ENCODE data around the gene MUC13. TPM values are rescaled to one million over a fixed set of nuclear protein-coding genes. Genes with fewer than 3 reads are reported as not detected.

Gene MUC13
- total and polyA plus RNA-seq, 9 of the 15 experiments (the other 6 are each of a cell fraction or from before 2014, with no cell fraction given), result 0.09 TPM; not detected in 8

- TF ChIP-seq RBM14 (IDR thresholded peaks at IDR 0.05; ENCODE audit: borderline replicate concordance, insufficient read depth, low read depth, low read length) (no peak), DDX20 (tag; IDR thresholded peaks at IDR 0.05; ENCODE audit: low read depth) (no peak), MIER1 (IDR thresholded peaks at IDR 0.05; ENCODE audit: low read depth) (no peak), EWSR1 (IDR thresholded peaks at IDR 0.05; ENCODE audit: borderline replicate concordance, low read depth, partially characterized antibody) (no peak), NCOA4 (IDR thresholded peaks at IDR 0.05; ENCODE audit: partially characterized antibody) (no peak), CTCFL (IDR thresholded peaks at IDR 0.05; ENCODE audit: borderline replicate concordance, insufficient read depth, low read depth, low read length, poor library complexity, severe bottlenecking) (no peak), HDAC6 (IDR thresholded peaks at IDR 0.05; ENCODE audit: low read depth, low read length) (no peak), TOE1 (IDR thresholded peaks at IDR 0.05; ENCODE audit: borderline replicate concordance) (no peak), TOE1 (CRISPR knock-in tag; IDR thresholded peaks at IDR 0.05; ENCODE audit: borderline replicate concordance, low read depth) (no peak), ARID1B (IDR thresholded peaks at IDR 0.05) (no peak), THRA (IDR thresholded peaks at IDR 0.05) (no peak), ZBTB11 (CRISPR knock-in tag; IDR thresholded peaks at IDR 0.05) (no peak), ZNF589 (CRISPR knock-in tag; IDR thresholded peaks at IDR 0.05; ENCODE audit: low read depth) (no peak), KDM4B (IDR thresholded peaks at IDR 0.05; ENCODE audit: borderline replicate concordance in 2 of 2, low read depth in 1 of 2) (no peak), RFX7 (CRISPR knock-in tag; IDR thresholded peaks at IDR 0.05) (no peak), ZNF134 (CRISPR knock-in tag; conservative IDR thresholded peaks at IDR 0.05) (no peak), MITF (IDR thresholded peaks at IDR 0.05) (no peak)
Measured at GRCh38 chr3:124887177-124887931, 47.2 kb downstream of the MUC13 start, which contains the start of gene ITGB5 (continued).

Measured in K562 (cell line).